GM21825 (cell line): ENCODE data around the gene ARMC3.
A peak's percentile ranks its signal among the peaks of the same experiment; 100 is the strongest.

Source experiments
- ATAC-seq: cut with Tn5 transposase; IDR thresholded peaks from one replicate; pipeline ENCODE4 v1.9.1; 2021; ENCODE audit warnings: mild to moderate bottlenecking, moderate library complexity; ENCODE audit not compliant: unreplicated experiment

Gene ARMC3

GRCh38 chr10:22990443-22990842 is 62.6 kb downstream of the ARMC3 start:
- ATAC-seq = no peak

- no peak for ATAC-seq
Observed at GRCh38 chr10:22992075-22992474, 64.2 kb downstream of the ARMC3 start.

GRCh38 chr10:22992621-22993020 is 64.8 kb downstream of the ARMC3 start:
- ATAC-seq = no peak

- ATAC-seq = no peak
Observed at GRCh38 chr10:22993314-22993713, 65.5 kb downstream of the ARMC3 start.

- no peak for ATAC-seq
Observed at GRCh38 chr10:22997096-22997495, 69.2 kb downstream of the ARMC3 start.

- ATAC-seq = no peak
Observed at GRCh38 chr10:22998091-22998490, 70.2 kb downstream of the ARMC3 start.

GRCh38 chr10:22999942-23000341 is 72.1 kb downstream of the ARMC3 start:
- no peak for ATAC-seq

GRCh38 chr10:23001901-23002516 is 74.2 kb downstream of the ARMC3 start:
- ATAC-seq = no peak

GRCh38 chr10:23005150-23005549 is 77.3 kb downstream of the ARMC3 start:
- ATAC-seq = no peak

- no peak for ATAC-seq
Observed at GRCh38 chr10:23013581-23014335, 85.9 kb downstream of the ARMC3 start.

- ATAC-seq = peak; percentile 93
Observed at GRCh38 chr10:23015021-23015707, 87.3 kb downstream of the ARMC3 start.

- no peak for ATAC-seq
Observed at GRCh38 chr10:23016636-23017035, 88.8 kb downstream of the ARMC3 start.

GRCh38 chr10:23019633-23020032 is 91.8 kb downstream of the ARMC3 start:
- ATAC-seq = no peak

GRCh38 chr10:23021430-23021829 is 93.6 kb downstream of the ARMC3 start:
- no peak for ATAC-seq

- no peak for ATAC-seq
Observed at GRCh38 chr10:23024002-23024401, 96.1 kb downstream of the ARMC3 start.

- no peak for ATAC-seq
Observed at GRCh38 chr10:23031318-23031717, 103.5 kb downstream of the ARMC3 start.

GRCh38 chr10:23034790-23035189 is 106.9 kb downstream of the ARMC3 start:
- no peak for ATAC-seq

- no peak for ATAC-seq
Observed at GRCh38 chr10:23035569-23035968, 107.7 kb downstream of the ARMC3 start.

GRCh38 chr10:23037152-23037551 is 109.3 kb downstream of the ARMC3 start:
- no peak for ATAC-seq

GRCh38 chr10:23037561-23037960 is 109.7 kb downstream of the ARMC3 start:
- ATAC-seq = no peak

GRCh38 chr10:23038172-23038571 is 110.3 kb downstream of the ARMC3 start:
- no peak for ATAC-seq

- no peak for ATAC-seq
Observed at GRCh38 chr10:23040002-23040401, 112.1 kb downstream of the ARMC3 start.
